BJ (cell line): Measurements from ENCODE around the gene PHF14. TPM values are rescaled to one million over a fixed set of nuclear protein-coding genes. Genes with fewer than 3 reads are reported as not detected.

Source experiments
- CTCF ChIA-PET: fragments of 350-600 bp; formaldehyde crosslinking; extraction: SDS; loops from one replicate; lab custom pipeline; 2021; ENCODE audit warnings: antibody characterized with exemption, inconsistent platforms; lab: Yijun Ruan, JAX
- POLR2A ChIA-PET: fragments of 300-600 bp; sonication (Branson Sonifier 250); formaldehyde crosslinking; extraction: SDS; loops from one replicate; lab custom pipeline; 2021; ENCODE audit warnings: antibody characterized with exemption; lab: Charles Lee
- DNase-seq: peaks from one replicate; pipeline ENCODE4 v3.0.0-alpha.2; 2011; ENCODE audit warnings: low read depth
- H3K27me3 ChIP-seq: 2 replicates; pipeline ENCODE4 v1.6.0; 2011; ENCODE audit warnings: low read length; ENCODE audit not compliant: control insufficient read depth, insufficient read depth
- H3K36me3 ChIP-seq: 2 replicates; pipeline ENCODE4 v1.5.1; 2011; ENCODE audit warnings: low read length; ENCODE audit not compliant: control insufficient read depth, insufficient read depth
- H3K4me3 ChIP-seq: 2 replicates; pipeline ENCODE4 v1.5.1; 2011; ENCODE audit warnings: low read depth, mild to moderate bottlenecking, control low read depth, low read length
- CTCF ChIP-seq: IDR thresholded peaks from 2 replicates; pipeline ENCODE4 v1.5.1; 2011; ENCODE audit warnings: low read depth, mild to moderate bottlenecking, control low read depth, inconsistent platforms, low read length, moderate library complexity; ENCODE audit not compliant: insufficient read depth
- polyA plus RNA-seq: library from polyadenylated mRNA; depleted of rRNA; stranded (reverse); fragments of >200 nt; gene quantifications from 2 replicates; pipeline ENCODE4 v1.2.3, GENCODE V29; 2011

PHF14 gene
- polyA plus RNA-seq, 1 experiment, result 6.5 TPM

DNA sequence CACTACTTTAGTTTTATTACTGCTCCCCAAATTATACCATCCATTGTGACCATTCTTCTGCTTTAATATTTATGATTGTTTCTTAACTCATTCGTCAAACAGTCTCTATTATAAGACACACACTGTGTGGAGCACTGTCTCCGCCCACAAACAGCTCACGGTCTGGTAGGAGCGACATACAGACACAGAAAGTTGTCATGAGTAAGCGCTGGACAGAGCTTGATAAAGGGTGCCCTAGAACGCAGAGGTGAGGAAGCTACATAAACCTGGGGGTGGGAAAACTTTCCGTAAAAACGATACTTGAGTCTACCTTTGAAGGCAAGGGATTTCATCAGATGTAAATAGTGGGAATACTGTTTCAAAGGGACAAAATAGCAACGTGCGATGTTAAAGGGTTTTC, 207.9 kb downstream of the PHF14 start:
- DNase-seq, result no peak
- TF ChIP-seq CTCF, result no peak
- Histone ChIP-seq H3K36me3 (no peaks in the 10 kb centered on the region), H3K4me3 (no peak overlapping the region), H3K27me3 (no peaks in the 10 kb centered on the region)
- ChIA-PET CTCF (interaction anchor here (0.7 kb wide), 1 partner anchor 9 kb away, joined by 4 read pairs; no protein-coding TSS in a partner anchor), POLR2A (no interaction called here)

DNA sequence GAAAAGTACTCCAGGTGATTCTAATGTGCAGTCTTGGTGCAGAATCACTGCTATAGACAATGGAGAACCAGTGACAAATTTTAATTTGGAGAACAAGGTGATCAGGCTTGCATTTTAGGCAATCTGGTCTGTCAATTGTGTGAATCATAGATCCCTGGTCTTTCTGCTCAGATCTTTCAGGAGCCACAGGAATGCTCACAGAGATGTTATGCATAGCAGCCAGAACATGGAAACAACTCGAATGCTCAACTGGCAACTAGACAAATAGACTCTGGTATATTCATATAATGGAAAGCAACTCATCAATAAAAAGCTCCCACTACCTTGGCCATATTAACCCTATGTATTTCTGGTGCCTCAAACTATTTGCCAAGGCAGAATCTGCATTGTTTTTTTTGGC, 209.1 kb downstream of the PHF14 start:
- POLR2A ChIA-PET, result no interaction called here
- Histone ChIP-seq H3K27me3 (no peaks in the 10 kb centered on the region), H3K36me3 (no peaks in the 10 kb centered on the region), H3K4me3 (no peak overlapping the region)
- CTCF ChIA-PET, result interaction anchor here (0.9 to 1.3 kb wide), 2 partner anchors 10 to 29 kb away, joined by 3 to 4 read pairs; no protein-coding TSS in a partner anchor
- TF ChIP-seq CTCF, result no peak
- DNase-seq, result no peak

GRCh38 chr7:11185179-11185815, 211.6 kb downstream of the PHF14 start:
- POLR2A ChIA-PET, result no interaction called here
- CTCF ChIA-PET, result interaction anchor here (0.6 kb wide), 1 partner anchor 39 kb away, joined by 3 read pairs; no protein-coding TSS in a partner anchor
- no peak for DNase-seq
- H3K36me3 ChIP-seq, result no peaks in the 10 kb centered on the region
- no peak overlapping the region for H3K4me3 ChIP-seq
- no peaks in the 10 kb centered on the region for H3K27me3 ChIP-seq
- TF ChIP-seq CTCF, result no peak

- CTCF ChIA-PET, result interaction anchor here (0.6 kb wide), 1 partner anchor 54 kb away, joined by 3 read pairs; no protein-coding TSS in a partner anchor
- no peak for TF ChIP-seq CTCF
- no peak for DNase-seq
- POLR2A ChIA-PET, result no interaction called here
- no peaks in the 10 kb centered on the region for H3K27me3 ChIP-seq
- no peaks in the 10 kb centered on the region for H3K36me3 ChIP-seq
- no peak overlapping the region for H3K4me3 ChIP-seq
Observed at GRCh38 chr7:11188529-11189310, 215.0 kb downstream of the PHF14 start.

DNA sequence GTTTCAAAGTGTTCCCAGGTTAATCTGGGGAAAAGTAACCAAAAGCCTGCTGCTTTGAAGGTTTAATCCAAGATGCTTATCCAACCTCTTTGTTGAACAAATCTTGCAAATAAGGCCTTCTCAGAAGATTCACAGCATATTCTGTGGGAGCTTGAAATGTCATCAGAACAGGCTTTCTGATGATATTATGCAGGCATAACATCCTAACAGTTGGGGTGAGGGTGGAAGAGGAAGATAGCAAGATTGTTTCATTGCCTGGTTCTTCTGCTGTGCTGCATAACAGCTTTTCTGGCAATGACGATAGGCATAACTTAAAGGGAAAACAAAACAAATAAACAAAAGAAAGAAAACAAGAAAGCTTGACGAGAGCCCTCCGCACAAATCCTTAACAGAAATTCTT, 217.4 kb downstream of the PHF14 start:
- DNase-seq, result no peak

More for the DNA sequence above, 217.4 kb downstream of the PHF14 start:
- ChIA-PET POLR2A (no interaction called here), CTCF (interaction anchor here (0.9 kb wide), 1 partner anchor 21 kb away, joined by 3 read pairs; no protein-coding TSS in a partner anchor)
- H3K27me3 ChIP-seq, result no peaks in the 10 kb centered on the region
- no peak overlapping the region for H3K4me3 ChIP-seq
- no peak for TF ChIP-seq CTCF
- H3K36me3 ChIP-seq, result no peaks in the 10 kb centered on the region
